ENCODE data around the gene LRP1B.

- TF ChIP-seq, protein P1, sequence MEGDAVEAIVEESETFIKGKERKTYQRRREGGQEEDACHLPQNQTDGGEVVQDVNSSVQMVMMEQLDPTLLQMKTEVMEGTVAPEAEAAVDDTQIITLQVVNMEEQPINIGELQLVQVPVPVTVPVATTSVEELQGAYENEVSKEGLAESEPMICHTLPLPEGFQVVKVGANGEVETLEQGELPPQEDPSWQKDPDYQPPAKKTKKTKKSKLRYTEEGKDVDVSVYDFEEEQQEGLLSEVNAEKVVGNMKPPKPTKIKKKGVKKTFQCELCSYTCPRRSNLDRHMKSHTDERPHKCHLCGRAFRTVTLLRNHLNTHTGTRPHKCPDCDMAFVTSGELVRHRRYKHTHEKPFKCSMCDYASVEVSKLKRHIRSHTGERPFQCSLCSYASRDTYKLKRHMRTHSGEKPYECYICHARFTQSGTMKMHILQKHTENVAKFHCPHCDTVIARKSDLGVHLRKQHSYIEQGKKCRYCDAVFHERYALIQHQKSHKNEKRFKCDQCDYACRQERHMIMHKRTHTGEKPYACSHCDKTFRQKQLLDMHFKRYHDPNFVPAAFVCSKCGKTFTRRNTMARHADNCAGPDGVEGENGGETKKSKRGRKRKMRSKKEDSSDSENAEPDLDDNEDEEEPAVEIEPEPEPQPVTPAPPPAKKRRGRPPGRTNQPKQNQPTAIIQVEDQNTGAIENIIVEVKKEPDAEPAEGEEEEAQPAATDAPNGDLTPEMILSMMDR (conservative IDR thresholded peaks at IDR 0.05; ENCODE audit: low read length), result no peak
- TF ChIP-seq EZH2phosphoT487 (IDR thresholded peaks at IDR 0.05; ENCODE audit: borderline replicate concordance), result no peak
These were observed 1158.1 kb downstream of the LRP1B start for GRCh38 chr2:140972724-140973123.
